Measurements from ENCODE around the gene ZNF776. TPM values are rescaled to one million over a fixed set of nuclear protein-coding genes. Genes with fewer than 3 reads are reported as not detected.
A peak's percentile ranks its signal among the peaks of the same experiment; 100 is the strongest.
"Not testable (repeated sequence)": the region's sequence is repeated elsewhere in the genome, so short reads cannot be mapped to it uniquely, and the experiment has no call there.

Gene ZNF776
- total RNA-seq, result 1 to 10 TPM; 7.8 to 8.3 TPM

DNA sequence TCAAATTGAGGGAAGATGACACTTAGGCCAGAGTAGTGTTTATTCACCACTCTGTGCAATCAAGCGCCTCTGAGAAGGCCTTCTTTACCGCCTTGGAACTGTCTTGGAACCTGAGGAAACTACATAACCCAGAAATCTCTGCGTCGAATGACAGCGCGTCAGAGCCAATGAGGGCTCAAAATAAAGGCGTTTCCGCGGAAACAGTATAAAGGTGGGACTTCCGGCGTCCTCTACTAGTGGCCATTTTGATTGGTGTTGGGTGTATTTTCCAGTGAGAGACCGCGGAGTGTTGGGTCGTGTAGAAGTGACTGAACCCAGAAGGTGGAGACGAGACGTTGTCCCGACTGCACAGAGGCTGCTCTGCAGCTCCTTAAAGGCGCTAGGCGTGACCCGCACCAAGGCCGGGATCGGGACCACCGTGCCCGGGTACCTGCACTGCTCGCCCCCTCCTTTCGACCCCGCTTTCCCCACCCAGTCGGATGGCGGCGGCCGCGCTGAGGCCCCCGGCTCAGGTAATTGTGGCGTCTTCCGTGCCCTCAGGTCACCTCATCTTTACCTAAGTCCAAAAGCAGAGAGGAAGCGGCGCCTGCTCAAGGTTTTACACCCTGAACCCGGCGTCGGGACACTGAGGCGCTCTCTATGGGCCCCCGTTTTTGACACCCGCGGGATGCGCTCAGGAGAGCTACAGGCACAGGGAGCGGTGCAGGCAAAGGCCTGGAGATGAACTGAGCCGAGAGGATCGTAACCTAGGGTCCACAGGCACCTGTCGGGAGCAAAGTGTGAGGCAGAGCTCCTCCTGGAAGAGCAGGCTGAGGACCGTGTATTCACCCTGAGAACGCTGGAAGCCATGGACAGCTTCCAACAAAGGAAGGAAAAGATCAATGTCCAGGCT, at the start of gene ZNF776:
Gene ZNF776, plus strand, starts transcription at position 236 of the 892 bp plus-strand sequence. Its CDS starts 244 bp downstream, at position 480.
- ChIA-PET CTCF (no interaction called here), POLR2A (no interaction called here)
- Mint-ChIP-seq H3K4me1 (ENCODE audit: low read depth) (peaks cover 13% of the 10 kb centered on the region), H3K36me3 (peaks cover 49% of the 10 kb centered on the region), H3K9me3 (peaks cover 39% of the 10 kb centered on the region), H3K27me3 (no peaks in the 10 kb centered on the region), H3K27ac (peak within 1 kb of the TSS; percentile 86), H3K4me3 (peak within 1 kb of the TSS; percentile 94)
- intact Hi-C loops (cut with micrococcal nuclease), result loop anchor here (1.0 to 2.0 kb wide), 5 partner anchors 20 to 408 kb away; partner anchors contain the start of genes ZNF552, ZNF586 and ZNF671
- DNase-seq, result peak; percentile 89

DNA sequence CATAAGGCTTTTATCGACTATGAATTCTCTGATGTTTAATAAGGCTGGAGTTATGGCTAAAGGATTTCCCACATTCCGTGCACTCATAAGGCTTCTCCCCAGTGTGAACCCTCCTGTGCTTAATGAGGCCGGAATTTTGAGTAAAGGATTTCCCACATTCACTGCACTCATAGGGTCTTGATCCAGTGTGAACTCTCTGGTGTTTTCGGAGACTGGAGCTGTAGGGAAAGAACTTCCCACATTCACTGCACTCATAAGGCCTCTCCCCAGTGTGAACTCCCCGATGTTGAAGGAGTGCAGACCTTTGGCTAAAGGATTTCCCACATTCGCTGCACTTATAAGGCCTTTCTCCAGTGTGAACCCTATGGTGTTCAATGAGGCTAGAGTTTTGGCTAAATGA, 45.0 kb upstream of the ZNF776 start:
- Mint-ChIP-seq H3K27ac (no peak overlapping the region), H3K4me3 (no peak overlapping the region), H3K36me3 (peaks cover 77% of the 10 kb centered on the region), H3K9me3 (peaks cover 86% of the 10 kb centered on the region), H3K27me3 (no peaks in the 10 kb centered on the region), H3K4me1 (ENCODE audit: low read depth) (no peaks in the 10 kb centered on the region)
- DNase-seq, result no peak
- ChIA-PET CTCF (no interaction called here), POLR2A (no interaction called here)
- intact Hi-C loops (cut with micrococcal nuclease), result no loop called here

DNA sequence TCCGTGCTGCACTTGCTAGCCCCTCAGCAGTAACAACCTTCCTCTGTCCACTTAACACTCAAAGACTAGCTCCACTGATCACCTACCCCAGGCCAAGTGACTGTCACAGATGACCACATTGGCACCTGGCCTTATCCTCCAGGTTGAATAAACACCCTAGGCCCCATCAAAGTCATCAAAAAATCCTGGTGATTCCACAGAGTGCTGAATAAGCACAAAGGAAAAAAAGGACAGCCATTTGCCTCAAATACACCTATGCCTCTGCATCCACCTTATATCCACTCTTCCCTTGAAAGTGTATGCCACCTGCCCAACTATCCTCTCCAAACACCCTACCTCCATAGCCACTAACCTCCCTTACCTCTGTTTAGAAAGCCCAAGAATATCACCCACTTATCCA, 40.3 kb upstream of the ZNF776 start:
- peaks cover 82% of the 10 kb centered on the region for H3K9me3 Mint-ChIP-seq
- DNase-seq, result no peak
- H3K4me3 Mint-ChIP-seq, result no peak overlapping the region
- intact Hi-C loops (cut with micrococcal nuclease), result no loop called here
- CTCF ChIA-PET, result no interaction called here
- POLR2A ChIA-PET, result no interaction called here
- peaks cover 72% of the 10 kb centered on the region for H3K36me3 Mint-ChIP-seq
- H3K4me1 Mint-ChIP-seq (ENCODE audit: low read depth), result peaks cover 3% of the 10 kb centered on the region
- peaks cover 10% of the 10 kb centered on the region for H3K27me3 Mint-ChIP-seq
- no peak overlapping the region for H3K27ac Mint-ChIP-seq

DNA sequence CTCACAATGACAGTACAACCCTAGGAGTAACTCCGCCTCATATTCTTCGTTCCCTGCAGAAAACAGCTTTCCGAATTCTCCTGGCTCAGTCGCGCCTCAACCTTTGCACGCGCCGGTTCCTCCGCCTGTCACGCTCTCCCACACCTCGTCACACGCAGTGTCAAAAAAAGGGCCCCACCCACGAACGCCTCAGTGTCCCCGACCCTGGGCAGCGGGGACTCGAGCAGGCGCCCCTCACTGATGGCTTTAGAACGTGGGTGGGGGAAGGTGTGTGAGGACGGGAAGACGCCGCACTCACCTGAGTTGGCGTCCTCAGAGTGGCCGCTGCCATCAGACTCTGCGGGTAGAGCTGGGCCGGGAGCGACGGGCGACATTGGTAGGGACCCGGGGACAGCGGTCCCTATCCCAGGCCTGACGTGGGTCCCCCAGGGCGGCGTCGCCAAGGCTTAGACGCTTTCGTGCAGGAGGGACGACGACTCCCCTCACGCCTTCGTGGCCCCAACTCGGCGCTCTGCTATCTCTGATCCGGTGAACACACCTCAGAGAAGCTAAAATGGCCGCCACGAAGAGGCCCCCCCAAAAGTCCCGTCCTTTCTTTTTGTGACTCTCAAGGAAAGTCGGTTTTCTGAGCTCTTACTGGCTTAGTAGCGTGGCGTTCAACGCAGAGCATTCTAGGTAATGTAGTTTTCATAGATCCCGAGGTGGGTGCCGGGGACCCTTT, 37.8 kb upstream of the ZNF776 start, which contains the start of gene ZNF154:
Gene ZNF154, minus strand, starts transcription at position 564 of the 721 bp plus-strand sequence. Its CDS starts 233 bp downstream, at position 331.
- Mint-ChIP-seq H3K27ac (peak within 1 kb of the TSS; percentile 6), H3K4me3 (peak within 1 kb of the TSS; percentile 59), H3K9me3 (peaks cover 77% of the 10 kb centered on the region), H3K36me3 (peaks cover 60% of the 10 kb centered on the region), H3K4me1 (ENCODE audit: low read depth) (peaks cover 3% of the 10 kb centered on the region), H3K27me3 (peaks cover 10% of the 10 kb centered on the region)
- ChIA-PET POLR2A (no interaction called here), CTCF (no interaction called here)
- DNase-seq, result peak; percentile 38
- intact Hi-C loops (cut with micrococcal nuclease), result no loop called here

DNA sequence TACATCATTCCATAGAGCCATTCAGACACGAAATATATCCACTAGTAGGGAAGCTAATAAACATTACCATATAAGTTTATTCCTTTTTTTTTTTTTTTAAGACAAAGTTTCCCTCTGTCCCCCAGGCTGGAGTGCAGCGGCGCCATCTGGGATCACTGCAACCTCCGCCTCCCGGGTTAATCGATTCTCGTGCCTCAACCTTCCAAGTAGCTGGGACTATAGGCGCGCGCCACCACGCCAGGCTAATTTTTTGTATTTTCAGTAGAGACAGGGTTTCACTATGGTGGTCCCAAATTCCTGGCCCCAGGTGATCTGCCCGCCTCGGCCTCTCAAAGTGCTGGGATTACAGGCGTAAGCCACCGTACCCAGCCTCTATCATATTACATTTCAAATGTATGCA, 37.0 kb upstream of the ZNF776 start:
- CTCF ChIA-PET, result no interaction called here
- DNase-seq, result no peak
- H3K36me3 Mint-ChIP-seq, result peaks cover 60% of the 10 kb centered on the region
- intact Hi-C loops (cut with micrococcal nuclease), result no loop called here
- POLR2A ChIA-PET, result no interaction called here
- peaks cover 10% of the 10 kb centered on the region for H3K27me3 Mint-ChIP-seq
- no peak overlapping the region for H3K27ac Mint-ChIP-seq
- H3K4me3 Mint-ChIP-seq, result no peak overlapping the region
- peaks cover 3% of the 10 kb centered on the region for H3K4me1 Mint-ChIP-seq (ENCODE audit: low read depth)
- H3K9me3 Mint-ChIP-seq, result peaks cover 77% of the 10 kb centered on the region

DNA sequence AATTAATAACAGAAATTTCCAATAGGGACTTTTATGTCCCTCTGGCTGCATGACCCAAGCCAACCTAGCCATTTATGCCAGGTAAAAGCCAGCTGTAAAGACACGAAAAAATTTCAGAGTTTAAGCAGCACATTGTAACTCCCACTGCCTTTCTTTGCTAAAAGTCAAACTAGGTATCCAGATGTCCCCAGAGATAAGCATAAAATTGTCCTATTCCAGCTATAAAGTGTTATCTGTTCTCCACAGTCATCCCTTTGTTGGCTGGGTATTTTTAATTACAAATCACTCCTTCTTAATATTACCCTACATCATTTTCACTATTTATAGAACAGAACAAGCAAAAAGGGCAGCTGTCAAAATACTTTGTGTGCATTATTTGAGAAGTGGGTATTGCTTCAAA, 34.4 kb upstream of the ZNF776 start:
- ChIA-PET POLR2A (no interaction called here), CTCF (interaction anchor here (1.0 kb wide), 1 partner anchor 31 kb away, joined by 3 read pairs; the partner anchor contains the start of gene ZNF551)
- no peak overlapping the region for H3K27ac Mint-ChIP-seq
- no peak for DNase-seq
- H3K9me3 Mint-ChIP-seq, result peaks cover 75% of the 10 kb centered on the region
- H3K36me3 Mint-ChIP-seq, result peaks cover 59% of the 10 kb centered on the region
- H3K4me3 Mint-ChIP-seq, result no peak overlapping the region
- H3K27me3 Mint-ChIP-seq, result peaks cover 8% of the 10 kb centered on the region
- intact Hi-C loops (cut with micrococcal nuclease), result no loop called here
- H3K4me1 Mint-ChIP-seq (ENCODE audit: low read depth), result peaks cover 3% of the 10 kb centered on the region

DNA sequence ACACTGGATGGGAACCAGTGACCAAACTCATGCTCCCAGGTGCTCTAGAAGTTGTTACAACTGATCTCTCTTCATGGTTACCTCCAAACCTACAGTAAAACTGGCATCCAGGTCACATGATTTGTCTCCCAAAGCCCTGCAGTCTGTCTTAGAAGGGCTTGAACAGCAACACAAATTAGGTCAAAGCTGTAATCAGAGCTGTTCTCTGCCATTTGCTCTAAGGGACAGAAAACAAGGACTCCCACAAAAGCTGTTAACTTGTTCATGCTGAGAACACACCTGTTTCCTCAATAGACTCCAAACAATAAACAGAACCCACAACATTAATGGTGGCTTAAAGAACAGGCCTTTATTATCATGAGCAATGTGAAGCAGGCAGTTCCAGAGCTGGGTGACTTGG, 27.2 kb upstream of the ZNF776 start:
- ChIA-PET CTCF (interaction anchor here (0.7 kb wide), 1 partner anchor 19 kb away, joined by 3 read pairs; no protein-coding TSS in a partner anchor), POLR2A (interaction anchor here (0.5 kb wide), 1 partner anchor 81 kb away, joined by 3 read pairs; no protein-coding TSS in a partner anchor)
- intact Hi-C loops (cut with micrococcal nuclease), result no loop called here
- Mint-ChIP-seq H3K4me1 (ENCODE audit: low read depth) (no peaks in the 10 kb centered on the region), H3K27me3 (no peaks in the 10 kb centered on the region), H3K36me3 (peaks cover 82% of the 10 kb centered on the region), H3K9me3 (peaks cover 84% of the 10 kb centered on the region), H3K27ac (no peak overlapping the region), H3K4me3 (no peak overlapping the region)
- DNase-seq, result no peak

DNA sequence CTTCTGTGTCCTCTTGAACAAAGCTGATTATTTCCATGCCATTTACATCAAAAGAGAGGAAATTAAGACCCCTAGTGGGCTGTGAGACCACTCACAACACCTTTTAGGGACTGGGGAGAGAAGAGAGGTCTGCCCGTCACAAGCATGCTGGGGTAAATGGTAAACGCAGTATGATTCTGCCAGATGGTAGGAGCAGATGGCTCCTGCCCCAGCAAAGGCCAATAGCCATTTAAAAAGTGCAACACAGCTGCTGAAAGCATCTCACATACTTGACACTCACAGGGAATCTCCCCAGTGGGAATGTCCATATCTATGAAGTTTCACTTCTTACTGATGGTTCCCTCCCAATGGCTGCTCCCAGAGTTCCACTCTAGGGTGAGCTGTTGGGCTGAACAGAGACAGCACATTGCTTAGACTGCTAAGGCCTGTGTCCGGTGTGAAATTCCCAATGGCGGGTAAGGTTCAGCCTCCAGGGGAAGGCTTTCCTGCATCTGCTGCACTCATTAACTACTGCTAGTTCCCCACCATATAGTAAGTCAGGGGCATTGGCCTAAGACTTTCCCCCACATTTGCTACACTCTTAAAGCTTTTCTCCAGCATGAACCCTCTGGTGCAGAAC, 26.6 kb upstream of the ZNF776 start:
- Mint-ChIP-seq H3K4me3 (no peak overlapping the region), H3K27ac (no peak overlapping the region), H3K4me1 (ENCODE audit: low read depth) (peaks cover 2% of the 10 kb centered on the region), H3K27me3 (no peaks in the 10 kb centered on the region), H3K9me3 (peaks cover 83% of the 10 kb centered on the region), H3K36me3 (peaks cover 81% of the 10 kb centered on the region)
- intact Hi-C loops (cut with micrococcal nuclease), result no loop called here
- CTCF ChIA-PET, result no interaction called here
- POLR2A ChIA-PET, result interaction anchor here (0.5 kb wide), 1 partner anchor 81 kb away, joined by 3 read pairs; no protein-coding TSS in a partner anchor
- no peak for DNase-seq

DNA sequence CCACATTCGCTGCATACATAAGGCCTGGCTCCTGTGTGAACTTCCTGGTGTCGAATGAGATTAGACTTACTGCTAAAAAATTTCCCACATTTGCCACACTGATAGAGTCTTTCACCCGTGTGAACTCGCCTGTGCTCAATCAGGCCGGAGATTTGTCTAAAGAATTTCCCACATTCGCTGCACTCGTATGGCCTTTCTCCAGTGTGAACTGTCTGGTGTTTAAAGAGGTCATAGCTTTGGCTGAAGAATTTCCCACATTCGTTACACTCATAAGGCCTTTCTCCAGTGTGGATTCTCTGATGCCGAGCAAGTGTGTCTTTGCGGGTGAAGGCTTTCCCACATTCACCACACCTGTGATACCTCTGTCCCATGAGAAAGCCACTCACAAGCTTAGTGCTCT, 25.7 kb upstream of the ZNF776 start:
- Mint-ChIP-seq H3K9me3 (peaks cover 80% of the 10 kb centered on the region), H3K4me1 (ENCODE audit: low read depth) (peaks cover 2% of the 10 kb centered on the region), H3K4me3 (no peak overlapping the region), H3K27ac (no peak overlapping the region), H3K27me3 (no peaks in the 10 kb centered on the region), H3K36me3 (peaks cover 79% of the 10 kb centered on the region)
- no peak for DNase-seq
- CTCF ChIA-PET, result no interaction called here
- intact Hi-C loops (cut with micrococcal nuclease), result no loop called here
- POLR2A ChIA-PET, result no interaction called here

DNA sequence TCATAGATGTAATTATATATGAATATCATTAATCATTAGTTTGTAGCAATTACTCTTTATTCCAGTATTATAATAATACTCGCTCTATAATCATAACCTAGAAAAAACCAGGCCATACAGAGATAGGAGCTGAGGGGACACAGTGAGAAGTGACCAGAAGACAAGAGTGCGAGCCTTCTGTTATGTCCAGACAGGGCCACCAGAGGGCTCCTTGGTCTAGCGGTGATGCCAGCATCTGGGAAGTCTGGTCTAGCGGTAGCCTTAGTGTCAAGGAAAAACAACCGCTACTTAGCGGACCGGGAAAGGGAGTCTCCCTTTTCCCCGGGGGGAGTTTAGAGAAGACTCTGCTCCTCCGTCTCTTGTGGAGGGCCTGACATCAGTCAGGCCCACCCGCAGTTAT, 8.3 kb upstream of the ZNF776 start:
- H3K9me3 Mint-ChIP-seq; H3K36me3 Mint-ChIP-seq; POLR2A ChIA-PET; H3K4me3 Mint-ChIP-seq; H3K27ac Mint-ChIP-seq; H3K4me1 Mint-ChIP-seq (ENCODE audit: low read depth); H3K27me3 Mint-ChIP-seq: not testable (repeated sequence)
- peak; percentile 60 for DNase-seq
- CTCF ChIA-PET, result interaction anchor here (0.6 to 1.4 kb wide), 5 partner anchors 10 to 405 kb away, joined by 3 to 5 read pairs (median 3); no protein-coding TSS in a partner anchor
- intact Hi-C loops (cut with micrococcal nuclease), result loop anchor here (5.0 kb wide), 1 partner anchor 164 kb away; no protein-coding TSS in a partner anchor

DNA sequence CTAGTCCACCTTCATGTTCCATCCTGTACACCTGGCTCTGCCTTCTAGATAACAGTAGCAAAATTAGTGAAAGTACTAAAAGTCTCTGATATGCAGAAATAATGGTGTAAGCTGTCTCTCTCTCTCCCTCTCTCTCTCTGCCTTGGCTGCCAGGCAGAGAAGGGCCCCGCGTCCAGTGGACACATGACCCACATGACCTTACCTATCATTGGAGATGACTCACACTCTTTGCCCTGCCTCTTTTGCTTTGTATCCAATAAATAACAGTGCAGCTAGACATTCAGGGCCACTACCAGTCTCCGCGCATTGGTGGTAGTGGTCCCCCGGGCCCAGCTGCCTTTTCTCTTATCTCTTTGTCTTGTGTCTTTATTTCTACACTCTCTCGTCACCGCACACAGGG, 7.8 kb upstream of the ZNF776 start:
- H3K27ac Mint-ChIP-seq; POLR2A ChIA-PET; H3K36me3 Mint-ChIP-seq; H3K27me3 Mint-ChIP-seq; H3K4me1 Mint-ChIP-seq (ENCODE audit: low read depth); H3K4me3 Mint-ChIP-seq; DNase-seq; H3K9me3 Mint-ChIP-seq: not testable (repeated sequence)
- intact Hi-C loops (cut with micrococcal nuclease), result loop anchor here (5.0 kb wide), 1 partner anchor 164 kb away; no protein-coding TSS in a partner anchor
- CTCF ChIA-PET, result interaction anchor here (1.4 kb wide), 2 partner anchors 10 to 404 kb away, joined by 4 to 5 read pairs; no protein-coding TSS in a partner anchor

DNA sequence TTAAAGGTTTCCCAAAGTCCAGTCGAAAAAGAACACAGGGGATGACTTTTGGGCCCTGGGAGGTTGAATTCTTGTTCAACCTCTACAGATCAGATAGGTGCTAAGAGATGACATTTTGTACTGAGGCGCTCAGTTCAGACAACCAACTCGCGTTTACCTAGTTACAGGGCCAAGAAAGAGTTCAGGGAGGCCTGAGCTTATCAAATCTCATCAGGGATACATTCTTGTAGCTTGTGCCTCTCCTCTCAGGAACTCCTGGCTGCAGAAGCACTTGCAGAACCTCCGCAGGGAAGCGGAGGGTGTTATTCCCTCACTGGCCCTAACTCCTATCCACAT, 825 bp downstream of the ZNF776 start:
- intact Hi-C loops (cut with micrococcal nuclease), result loop anchor here (2.0 kb wide), 4 partner anchors 21 to 407 kb away; partner anchors contain the start of genes ZNF552 and ZNF671
- Mint-ChIP-seq H3K27me3 (no peaks in the 10 kb centered on the region), H3K9me3 (peaks cover 44% of the 10 kb centered on the region), H3K4me3 (peak overlapping the region; percentile 94), H3K4me1 (ENCODE audit: low read depth) (peaks cover 13% of the 10 kb centered on the region), H3K36me3 (peaks cover 55% of the 10 kb centered on the region), H3K27ac (no peak overlapping the region)
- ChIA-PET CTCF (no interaction called here), POLR2A (no interaction called here)
- no peak for DNase-seq
